Measurements from ENCODE around the gene TMEM191C. TPM values are rescaled to one million over a fixed set of nuclear protein-coding genes. Genes with fewer than 3 reads are reported as not detected.

The TMEM191C gene
- total and polyA plus RNA-seq, 5 donors from 2014 or later: 0.72 to 4.1 (median 1.4) TPM

DNA sequence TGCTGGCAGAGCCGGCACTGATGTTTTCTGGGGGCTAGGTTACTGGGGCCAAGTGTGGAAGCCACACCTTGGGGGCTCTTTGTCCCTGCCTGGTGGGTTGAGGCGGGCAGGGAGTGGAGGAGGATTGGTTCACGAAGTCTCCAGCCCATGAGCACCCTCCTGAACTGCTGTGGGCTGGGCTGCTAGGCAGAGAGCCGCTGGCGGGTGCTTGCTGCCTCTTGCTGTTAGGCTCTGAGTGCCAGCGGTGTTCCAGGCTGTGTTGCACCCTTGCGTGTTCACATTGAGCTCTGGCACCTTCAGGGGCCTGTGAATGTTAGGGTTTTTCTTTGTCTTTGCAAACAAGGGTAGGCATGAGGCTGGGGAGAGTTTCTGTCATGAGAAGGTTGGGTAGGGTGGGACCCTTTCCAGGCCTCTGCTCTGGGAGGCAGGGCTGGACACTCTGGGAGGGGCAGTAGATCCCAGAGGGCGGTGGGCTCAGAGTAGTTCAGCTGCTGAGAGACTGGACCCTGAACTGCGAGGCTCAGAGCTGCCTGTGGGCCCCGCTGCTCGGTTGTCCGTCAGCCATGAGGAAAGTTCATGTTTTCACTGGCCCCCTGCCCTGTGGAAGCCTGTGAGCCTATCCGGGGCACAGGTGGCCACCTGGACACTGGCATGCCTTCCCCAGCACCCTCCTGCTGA is 24.0 kb upstream of the TMEM191C start:
- H3K4me1 Mint-ChIP-seq: no peaks in the 10 kb centered on the region
- peak overlapping the region in 1 of 3 donors; percentile 74 for H3K27ac Mint-ChIP-seq
- no peak overlapping the region for H3K27ac ChIP-seq (ENCODE audit: insufficient read depth, low read length, poor library complexity, severe bottlenecking)
- H3K9me3 Mint-ChIP-seq: no peaks in the 10 kb centered on the region
- ATAC-seq (ENCODE audit: low read depth in 2 of 2) (no peak), DNase-seq (no peak)
- H3K27me3 Mint-ChIP-seq: no peaks in the 10 kb centered on the region
- no peak overlapping the region for H3K4me3 Mint-ChIP-seq
- H3K36me3 ChIP-seq (ENCODE audit: control insufficient read depth, insufficient read depth, low read length): peaks cover 9% of the 10 kb centered on the region
- no peaks in the 10 kb centered on the region for H3K27me3 ChIP-seq (ENCODE audit: control insufficient read depth, insufficient read depth, low read length)
- H3K4me1 ChIP-seq (ENCODE audit: control insufficient read depth, insufficient read depth, low read length, poor library complexity, severe bottlenecking): no peaks in the 10 kb centered on the region
- H3K36me3 Mint-ChIP-seq: peaks cover 10% of the 10 kb centered on the region
- no peaks in the 10 kb centered on the region for H3K9me3 ChIP-seq (ENCODE audit: control insufficient read depth in 2 of 2, low read length in 2 of 2)
- no peak overlapping the region for H3K4me3 ChIP-seq (ENCODE audit: low read depth, low read length)

DNA sequence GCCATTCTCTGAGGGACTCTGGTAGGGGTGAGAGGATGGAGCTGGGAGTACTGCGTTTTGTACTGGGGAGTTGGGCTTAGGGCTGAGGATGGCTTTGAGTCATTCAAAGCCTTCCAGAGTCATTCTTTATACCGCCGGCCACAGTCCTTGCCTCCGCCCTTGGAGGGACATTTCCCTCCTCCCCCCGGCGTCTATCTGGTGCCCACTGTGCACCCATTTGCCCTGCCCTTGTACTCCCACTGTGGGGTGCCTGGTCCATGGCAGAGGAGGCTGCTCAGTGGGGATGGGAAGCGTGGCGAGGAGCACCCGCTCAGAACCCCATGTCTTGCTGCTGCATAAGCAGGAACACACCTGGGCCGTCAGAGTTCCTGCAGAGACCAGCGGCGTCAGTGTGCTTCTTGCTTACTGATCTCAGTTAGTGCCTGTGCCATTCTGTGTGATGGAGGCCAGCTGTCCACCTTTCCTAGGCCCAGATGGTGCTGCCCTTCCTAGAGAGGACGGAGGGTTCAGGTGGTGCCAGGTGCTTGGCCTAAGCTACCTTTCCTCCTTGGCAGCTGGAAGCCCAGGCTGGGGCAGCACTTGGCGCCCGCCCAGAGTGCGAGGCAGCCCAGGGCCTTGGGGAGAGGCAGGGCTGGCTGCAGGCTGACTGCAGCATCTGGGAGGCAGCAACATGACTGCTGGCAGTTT is 23.3 kb upstream of the TMEM191C start:
- Histone ChIP-seq H3K9me3 (ENCODE audit: control insufficient read depth in 2 of 2, low read length in 2 of 2) (no peaks in the 10 kb centered on the region), H3K4me1 (ENCODE audit: control insufficient read depth, insufficient read depth, low read length, poor library complexity, severe bottlenecking) (no peaks in the 10 kb centered on the region), H3K36me3 (ENCODE audit: control insufficient read depth, insufficient read depth, low read length) (peaks cover 9% of the 10 kb centered on the region), H3K4me3 (ENCODE audit: low read depth, low read length) (no peak overlapping the region), H3K27ac (ENCODE audit: insufficient read depth, low read length, poor library complexity, severe bottlenecking) (no peak overlapping the region), H3K27me3 (ENCODE audit: control insufficient read depth, insufficient read depth, low read length) (no peaks in the 10 kb centered on the region)
- Mint-ChIP-seq H3K4me3 (no peak overlapping the region), H3K4me1 (no peaks in the 10 kb centered on the region), H3K27ac (no peak overlapping the region), H3K27me3 (no peaks in the 10 kb centered on the region), H3K9me3 (no peaks in the 10 kb centered on the region), H3K36me3 (peaks cover 10% of the 10 kb centered on the region)
- DNase-seq (no peak), ATAC-seq (ENCODE audit: low read depth in 2 of 2) (no peak)

DNA sequence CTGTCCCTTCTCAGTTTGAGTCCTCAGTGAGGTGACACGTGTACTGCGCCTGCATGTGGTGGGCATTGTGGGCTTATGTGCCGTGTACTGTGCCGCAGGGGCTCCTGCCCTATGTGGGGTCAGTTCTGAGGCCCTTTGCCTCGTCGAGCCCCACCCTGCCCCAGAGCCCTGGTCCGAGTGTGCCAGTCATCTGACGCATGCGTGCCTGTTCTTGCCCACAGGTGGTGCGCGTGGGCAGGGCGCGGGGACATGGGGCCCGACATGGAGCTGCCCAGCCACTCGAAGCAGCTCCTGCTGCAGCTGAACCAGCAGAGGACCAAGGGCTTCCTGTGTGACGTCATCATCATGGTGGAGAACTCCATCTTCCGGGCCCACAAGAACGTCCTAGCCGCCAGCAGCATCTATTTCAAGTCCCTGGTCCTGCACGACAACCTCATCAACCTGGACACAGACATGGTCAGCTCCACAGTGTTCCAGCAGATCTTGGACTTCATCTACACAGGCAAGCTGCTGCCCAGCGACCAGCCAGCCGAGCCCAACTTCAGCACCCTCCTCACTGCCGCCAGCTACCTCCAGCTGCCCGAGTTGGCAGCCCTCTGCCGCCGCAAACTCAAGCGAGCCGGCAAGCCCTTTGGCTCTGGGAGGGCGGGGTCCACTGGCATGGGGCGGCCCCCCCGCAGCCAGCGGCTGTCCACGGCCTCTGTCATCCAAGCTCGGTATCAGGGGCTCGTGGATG is 22.3 kb upstream of the TMEM191C start:
- Mint-ChIP-seq H3K4me1 (no peaks in the 10 kb centered on the region), H3K36me3 (peaks cover 10% of the 10 kb centered on the region), H3K27me3 (no peaks in the 10 kb centered on the region)

DNA sequence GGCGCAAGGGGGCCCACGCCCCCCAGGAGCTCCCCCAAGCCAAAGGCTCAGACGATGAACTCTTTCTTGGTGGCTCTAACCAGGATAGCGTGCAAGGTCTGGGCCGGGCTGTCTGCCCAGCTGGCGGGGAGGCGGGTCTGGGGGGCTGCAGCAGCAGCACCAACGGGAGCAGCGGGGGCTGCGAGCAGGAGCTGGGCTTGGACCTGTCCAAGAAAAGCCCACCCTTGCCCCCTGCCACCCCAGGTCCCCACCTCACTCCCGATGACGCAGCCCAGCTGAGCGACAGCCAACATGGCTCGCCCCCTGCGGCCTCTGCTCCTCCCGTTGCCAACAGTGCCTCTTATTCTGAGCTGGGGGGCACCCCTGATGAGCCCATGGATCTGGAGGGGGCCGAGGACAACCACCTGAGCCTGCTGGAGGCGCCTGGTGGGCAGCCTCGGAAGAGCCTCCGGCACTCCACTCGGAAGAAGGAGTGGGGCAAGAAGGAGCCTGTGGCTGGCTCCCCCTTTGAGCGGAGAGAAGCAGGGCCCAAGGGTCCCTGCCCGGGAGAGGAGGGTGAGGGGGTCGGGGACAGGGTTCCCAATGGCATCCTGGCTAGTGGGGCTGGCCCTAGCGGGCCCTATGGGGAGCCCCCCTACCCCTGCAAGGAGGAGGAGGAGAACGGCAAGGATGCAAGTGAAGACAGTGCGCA is 21.6 kb upstream of the TMEM191C start:
- Histone ChIP-seq H3K4me1 (ENCODE audit: control insufficient read depth, insufficient read depth, low read length, poor library complexity, severe bottlenecking) (no peaks in the 10 kb centered on the region), H3K27ac (ENCODE audit: insufficient read depth, low read length, poor library complexity, severe bottlenecking) (no peak overlapping the region), H3K9me3 (ENCODE audit: control insufficient read depth in 2 of 2, low read length in 2 of 2) (no peaks in the 10 kb centered on the region), H3K27me3 (ENCODE audit: control insufficient read depth, insufficient read depth, low read length) (no peaks in the 10 kb centered on the region), H3K36me3 (ENCODE audit: control insufficient read depth, insufficient read depth, low read length) (peaks cover 9% of the 10 kb centered on the region), H3K4me3 (ENCODE audit: low read depth, low read length) (no peak overlapping the region)
- H3K27me3 Mint-ChIP-seq: no peaks in the 10 kb centered on the region
- H3K4me3 Mint-ChIP-seq: no peak overlapping the region
- no peaks in the 10 kb centered on the region for H3K4me1 Mint-ChIP-seq
- peaks cover 10% of the 10 kb centered on the region for H3K36me3 Mint-ChIP-seq
- no peak overlapping the region for H3K27ac Mint-ChIP-seq
- ATAC-seq (ENCODE audit: low read depth in 2 of 2) (no peak), DNase-seq (no peak)
- no peaks in the 10 kb centered on the region for H3K9me3 Mint-ChIP-seq

More for the DNA sequence above, 22.3 kb upstream of the TMEM191C start:
- H3K27ac ChIP-seq (ENCODE audit: insufficient read depth, low read length, poor library complexity, severe bottlenecking): no peak overlapping the region
- H3K27me3 ChIP-seq (ENCODE audit: control insufficient read depth, insufficient read depth, low read length): no peaks in the 10 kb centered on the region
- H3K4me1 ChIP-seq (ENCODE audit: control insufficient read depth, insufficient read depth, low read length, poor library complexity, severe bottlenecking): no peaks in the 10 kb centered on the region
- Mint-ChIP-seq H3K4me3 (no peak overlapping the region), H3K9me3 (no peaks in the 10 kb centered on the region), H3K27ac (no peak overlapping the region)
- no peaks in the 10 kb centered on the region for H3K9me3 ChIP-seq (ENCODE audit: control insufficient read depth in 2 of 2, low read length in 2 of 2)
- DNase-seq (no peak), ATAC-seq (ENCODE audit: low read depth in 2 of 2) (no peak)
- no peak overlapping the region for H3K4me3 ChIP-seq (ENCODE audit: low read depth, low read length)
- peaks cover 9% of the 10 kb centered on the region for H3K36me3 ChIP-seq (ENCODE audit: control insufficient read depth, insufficient read depth, low read length)

DNA sequence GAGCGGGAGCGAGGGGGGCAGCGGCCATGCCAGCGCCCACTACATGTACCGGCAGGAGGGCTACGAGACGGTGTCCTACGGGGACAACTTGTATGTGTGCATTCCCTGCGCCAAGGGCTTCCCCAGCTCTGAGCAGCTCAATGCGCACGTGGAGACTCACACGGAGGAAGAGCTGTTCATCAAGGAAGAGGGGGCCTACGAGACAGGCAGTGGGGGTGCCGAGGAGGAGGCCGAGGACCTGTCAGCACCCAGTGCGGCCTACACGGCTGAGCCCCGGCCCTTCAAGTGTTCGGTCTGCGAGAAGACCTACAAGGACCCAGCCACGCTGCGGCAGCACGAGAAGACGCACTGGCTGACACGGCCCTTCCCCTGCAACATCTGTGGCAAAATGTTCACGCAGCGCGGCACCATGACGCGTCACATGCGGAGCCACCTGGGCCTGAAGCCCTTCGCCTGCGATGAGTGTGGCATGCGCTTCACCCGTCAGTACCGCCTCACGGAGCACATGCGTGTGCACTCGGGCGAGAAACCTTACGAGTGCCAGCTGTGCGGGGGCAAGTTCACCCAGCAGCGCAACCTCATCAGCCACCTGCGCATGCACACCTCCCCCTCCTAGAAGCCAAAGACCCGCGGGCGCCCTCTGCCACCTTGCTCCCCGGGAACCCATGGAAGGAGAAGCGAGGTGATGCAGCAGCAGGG is 20.9 kb upstream of the TMEM191C start:
- peaks cover 9% of the 10 kb centered on the region for H3K36me3 ChIP-seq (ENCODE audit: control insufficient read depth, insufficient read depth, low read length)
- no peak overlapping the region for H3K27ac Mint-ChIP-seq
- no peak overlapping the region for H3K4me3 Mint-ChIP-seq
- no peaks in the 10 kb centered on the region for H3K27me3 ChIP-seq (ENCODE audit: control insufficient read depth, insufficient read depth, low read length)
- peaks cover 10% of the 10 kb centered on the region for H3K36me3 Mint-ChIP-seq
- no peaks in the 10 kb centered on the region for H3K9me3 Mint-ChIP-seq
- no peak overlapping the region for H3K4me3 ChIP-seq (ENCODE audit: low read depth, low read length)
- H3K4me1 Mint-ChIP-seq: no peaks in the 10 kb centered on the region
- H3K27ac ChIP-seq (ENCODE audit: insufficient read depth, low read length, poor library complexity, severe bottlenecking): no peak overlapping the region
- no peaks in the 10 kb centered on the region for H3K9me3 ChIP-seq (ENCODE audit: control insufficient read depth in 2 of 2, low read length in 2 of 2)
- no peak for DNase-seq
- H3K4me1 ChIP-seq (ENCODE audit: control insufficient read depth, insufficient read depth, low read length, poor library complexity, severe bottlenecking): no peaks in the 10 kb centered on the region
- ATAC-seq (ENCODE audit: low read depth in 2 of 2): no peak
- H3K27me3 Mint-ChIP-seq: no peaks in the 10 kb centered on the region

DNA sequence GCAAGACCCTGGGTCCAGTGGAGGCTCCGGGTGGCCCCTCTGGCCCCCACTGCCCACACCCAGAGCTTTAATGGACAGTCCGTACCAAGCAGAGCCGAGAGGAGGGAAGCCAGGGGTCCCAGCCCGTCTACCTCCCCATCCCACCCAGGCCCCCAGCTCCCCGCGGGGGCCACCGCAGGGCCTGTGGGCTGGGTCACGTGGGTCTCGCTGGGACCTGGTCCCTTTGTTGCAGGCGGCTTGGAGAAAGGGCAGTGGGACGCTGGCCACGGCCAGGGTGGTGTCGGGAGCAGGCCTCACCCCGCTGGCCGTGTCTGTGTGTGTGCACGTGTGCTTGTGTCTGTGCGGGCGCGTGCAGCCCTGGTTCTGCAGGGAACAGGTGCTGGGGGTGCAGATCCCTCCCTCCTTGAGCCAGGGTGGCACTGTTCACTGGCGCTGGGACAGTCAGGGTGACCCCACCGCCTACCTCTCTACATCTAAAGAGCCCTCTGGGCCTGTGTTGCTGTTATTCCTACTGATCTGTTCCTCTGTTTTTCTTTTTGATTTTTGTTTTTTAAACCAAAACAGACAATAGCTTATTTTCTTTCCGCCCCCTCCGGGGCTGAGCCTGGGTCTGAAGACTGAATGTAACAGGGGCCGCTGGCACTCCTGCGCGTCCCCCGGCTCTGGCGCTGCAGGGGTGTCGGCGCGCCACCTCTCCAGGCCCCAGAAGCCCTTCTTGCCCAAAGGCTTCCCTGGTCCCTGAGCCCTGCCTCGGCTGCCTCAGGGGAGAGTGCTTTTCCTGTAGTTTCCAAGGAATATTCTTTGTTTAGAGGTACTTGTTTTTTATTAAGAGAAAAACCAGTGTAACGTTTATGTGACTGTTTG is 20.1 kb upstream of the TMEM191C start:
- no peaks in the 10 kb centered on the region for H3K4me1 ChIP-seq (ENCODE audit: control insufficient read depth, insufficient read depth, low read length, poor library complexity, severe bottlenecking)
- peaks cover 9% of the 10 kb centered on the region for H3K36me3 ChIP-seq (ENCODE audit: control insufficient read depth, insufficient read depth, low read length)
- no peak overlapping the region for H3K4me3 Mint-ChIP-seq
- no peaks in the 10 kb centered on the region for H3K27me3 Mint-ChIP-seq
- ATAC-seq (ENCODE audit: low read depth in 2 of 2): no peak
- H3K27ac ChIP-seq (ENCODE audit: insufficient read depth, low read length, poor library complexity, severe bottlenecking): no peak overlapping the region
- H3K27me3 ChIP-seq (ENCODE audit: control insufficient read depth, insufficient read depth, low read length): no peaks in the 10 kb centered on the region
- no peak for DNase-seq
- no peak overlapping the region for H3K27ac Mint-ChIP-seq
- H3K9me3 Mint-ChIP-seq: no peaks in the 10 kb centered on the region
- no peaks in the 10 kb centered on the region for H3K4me1 Mint-ChIP-seq
- peaks cover 10% of the 10 kb centered on the region for H3K36me3 Mint-ChIP-seq
- H3K4me3 ChIP-seq (ENCODE audit: low read depth, low read length): no peak overlapping the region
- no peaks in the 10 kb centered on the region for H3K9me3 ChIP-seq (ENCODE audit: control insufficient read depth in 2 of 2, low read length in 2 of 2)
